ENCODE measurements around the gene NDUFS7. TPM values are rescaled to one million over a fixed set of nuclear protein-coding genes. Genes with fewer than 3 reads are reported as not detected.

NDUFS7 gene
- total and polyA plus RNA-seq, 9 of the 15 experiments (the other 6 are each of a cell fraction or from before 2014, with no cell fraction given), result 6.0 to 271 (median 60.6) TPM

GRCh38 chr19:1425102-1425837, 41.6 kb downstream of the NDUFS7 start:
- Histone ChIP-seq H3K79me2 (ENCODE audit: control insufficient read depth, insufficient read depth, low read length) (peaks cover 62% of the 10 kb centered on the region), H2AFZ (ENCODE audit: low read depth, low read length) (no peak overlapping the region), H3K4me3 (no peak overlapping the region), H4K20me1 (replicated peaks; ENCODE audit: control insufficient read depth, insufficient read depth, low read length) (peaks cover 10% of the 10 kb centered on the region; the same call in 1 of the 2 replicates), H3K27me3 (ENCODE audit: control insufficient read depth in 2 of 2, insufficient read depth in 2 of 2, low read length in 2 of 2) (no peaks in the 10 kb centered on the region), H3K9me3 (replicated peaks; ENCODE audit: control insufficient read depth, insufficient read depth, low read depth, low read length) (no peaks in the 10 kb centered on the region), H3K4me2 (ENCODE audit: insufficient read depth, low read length) (no peak overlapping the region), H3K36me3 (ENCODE audit: control insufficient read depth, insufficient read depth, low read length) (peaks cover 98% of the 10 kb centered on the region), H3K4me1 (replicated peaks in 1 of 2; ENCODE audit: control insufficient read depth in 2 of 2, insufficient read depth in 2 of 2, low read length in 2 of 2) (peaks cover 0 to 55% of the 10 kb centered on the region in 2 experiments; a peak in 2 of 5 replicates), H3K27ac (ENCODE audit: extremely low read depth, low read depth, low read length) (no peak overlapping the region), H3K9me1 (ENCODE audit: control insufficient read depth, insufficient read depth, low read length) (peaks cover 4% of the 10 kb centered on the region), H3K9ac (ENCODE audit: insufficient read depth in 1 of 2, low read depth in 2 of 2, low read length in 2 of 2) (no peak overlapping the region; a peak in 1 of 4 replicates)
- ATAC-seq (no peak; the same call in 2 of the 3 replicates), FAIRE-seq (peak; percentile 6), DNase-seq (ENCODE audit: extremely low read depth in 1 of 4, low spot score in 3 of 4) (peak in 1 of 4 experiments; percentile 33)
- no TSS peak for BruUV-seq (replicated peaks)
- ChIA-PET CTCF (ENCODE audit: low intra/inter-chr PET ratio) (no interaction called here), POLR2A (interaction anchor here (1.1 to 1.5 kb wide), 2 partner anchors 9 to 14 kb away, joined by 3 read pairs; no protein-coding TSS in a partner anchor)
- in situ Hi-C loops (cut with MboI), result no loop called here
- 93% methylated on average over 22 of the region's 33 CpGs for WGBS (ENCODE audit: insufficient coverage, low coverage, missing lambda C conversion rate)
- intact Hi-C loops (cut with micrococcal nuclease), result no loop called here
- no peak for TF ChIP-seq RBM22 (IDR thresholded peaks at IDR 0.05; ENCODE audit: low read depth, low read length, poor library complexity, severe bottlenecking)
- TF ChIP-seq ZNF717 (CRISPR knock-in tag; IDR thresholded peaks at IDR 0.05), result no peak
- TF ChIP-seq ZEB2 (IDR thresholded peaks at IDR 0.05), result no peak
- no peak for TF ChIP-seq CEBPG (CRISPR knock-in tag; IDR thresholded peaks at IDR 0.05)
- peak; percentile 31 to 48; a peak in 2 of 4 replicates for TF ChIP-seq CEBPG (tag; conservative IDR thresholded peaks at IDR 0.05 in 1 of 2, IDR thresholded peaks at IDR 0.05 in 1 of 2)
- TF ChIP-seq ZBTB2 (IDR thresholded peaks at IDR 0.05), result no peak
- no peak for TF ChIP-seq PBX2 (CRISPR knock-in tag; IDR thresholded peaks at IDR 0.05; ENCODE audit: low read depth)
- peak; percentile 78 for TF ChIP-seq PBX2 (tag; conservative IDR thresholded peaks at IDR 0.05; ENCODE audit: low read depth)
- no peak for TF ChIP-seq ZNF551 (CRISPR knock-in tag; IDR thresholded peaks at IDR 0.05)
- TF ChIP-seq MEIS2 (IDR thresholded peaks at IDR 0.05; ENCODE audit: partially characterized antibody), result peak; percentile 27
- TF ChIP-seq CTCFL (IDR thresholded peaks at IDR 0.05; ENCODE audit: borderline replicate concordance, insufficient read depth, low read depth, low read length, poor library complexity, severe bottlenecking), result peak; percentile 19
- TF ChIP-seq MYBL2 (IDR thresholded peaks at IDR 0.05; ENCODE audit: low read depth), result no peak
- no peak for TF ChIP-seq MYBL2 (CRISPR knock-in tag; IDR thresholded peaks at IDR 0.05; ENCODE audit: borderline replicate concordance)
- peak; percentile 89 for TF ChIP-seq CEBPB (tag; IDR thresholded peaks at IDR 0.05)
- peak; percentile 63 for TF ChIP-seq POLR2G (IDR thresholded peaks at IDR 0.05; ENCODE audit: low read depth, low read length)
